NCI-H69 (cell line): Measurements from ENCODE around the gene PROCA1.
A peak's percentile ranks its signal among the peaks of the same experiment; 100 is the strongest.
"Not testable (repeated sequence)": the region's sequence is repeated elsewhere in the genome, so short reads cannot be mapped to it uniquely, and the experiment has no call there.

Experiments
- DNase-seq: peaks from one replicate; lab custom pipeline; 2025; lab: John Stamatoyannopoulos, UW

PROCA1 gene

DNA sequence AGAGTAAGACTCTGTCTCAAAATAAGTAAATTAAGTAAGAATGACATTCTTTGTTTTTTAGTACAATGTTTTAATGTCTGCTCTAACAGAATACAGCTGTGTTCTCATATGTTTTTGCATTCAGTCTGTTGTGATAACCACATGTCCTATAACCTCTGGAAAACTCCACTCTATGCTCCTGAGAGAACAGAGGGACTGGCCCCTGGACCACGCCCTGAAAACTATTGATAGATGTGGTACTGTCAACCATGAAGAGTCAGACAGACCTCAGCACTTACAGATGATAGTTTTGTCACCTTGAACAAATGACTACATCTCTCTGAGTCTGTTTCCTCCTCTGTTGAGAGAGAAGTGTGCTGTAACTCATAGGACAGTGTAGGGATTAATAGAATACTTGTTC lies 41.8 kb downstream of the PROCA1 start:
- DNase-seq, result no peak

- peak; percentile 14 for DNase-seq
These were observed 43.8 kb downstream of the PROCA1 start for GRCh38 chr17:28667870-28668269.

- no peak for DNase-seq
These were observed 45.7 kb downstream of the PROCA1 start for GRCh38 chr17:28665994-28666393.

DNA sequence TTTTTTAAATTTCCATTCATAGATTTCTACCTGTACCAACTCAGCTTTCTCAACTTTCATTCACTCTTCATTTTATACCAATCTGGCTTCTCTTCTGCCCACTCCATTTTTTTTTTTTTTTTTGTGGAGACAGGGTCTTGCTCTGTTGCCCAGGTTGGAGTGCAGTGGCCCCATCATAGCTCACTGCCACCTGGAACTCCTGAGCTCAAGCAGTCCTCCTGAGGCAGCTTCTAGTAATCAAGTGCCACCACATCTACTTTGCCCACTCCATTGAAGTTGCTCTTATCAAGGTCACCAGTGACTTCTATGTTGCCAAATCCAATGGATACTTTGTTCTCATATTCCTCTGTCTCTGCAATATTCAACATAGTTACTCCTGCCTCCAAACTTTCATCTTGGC lies 48.0 kb downstream of the PROCA1 start:
- no peak for DNase-seq

DNA sequence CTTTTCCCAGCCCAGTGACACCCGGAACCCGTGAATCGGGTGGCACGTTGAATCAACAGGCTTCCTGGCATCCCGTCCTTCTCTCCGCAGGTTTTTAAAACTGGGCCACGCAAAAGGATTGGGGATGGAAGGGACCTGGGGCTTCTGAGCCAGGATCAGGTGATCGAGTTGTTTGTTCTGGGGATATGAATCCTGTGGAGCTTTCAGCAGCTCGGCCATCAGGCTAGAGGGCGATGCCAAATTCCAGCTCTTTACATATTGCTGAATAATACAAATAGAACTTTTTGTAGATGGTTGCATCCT lies 49.2 kb downstream of the PROCA1 start:
- no peak for DNase-seq

GRCh38 chr17:28661635-28662526 lies 49.8 kb downstream of the PROCA1 start, which contains the start of the genes SDF2 and SUPT6H:
Gene SDF2 (minus strand): TSS chr17:28661906. CDS start chr17:28661876, 30 bp downstream.
Gene SUPT6H (plus strand): TSS chr17:28662205. CDS start chr17:28673402, 11,197 bp downstream.
- DNase-seq, result peak; percentile 92

DNA sequence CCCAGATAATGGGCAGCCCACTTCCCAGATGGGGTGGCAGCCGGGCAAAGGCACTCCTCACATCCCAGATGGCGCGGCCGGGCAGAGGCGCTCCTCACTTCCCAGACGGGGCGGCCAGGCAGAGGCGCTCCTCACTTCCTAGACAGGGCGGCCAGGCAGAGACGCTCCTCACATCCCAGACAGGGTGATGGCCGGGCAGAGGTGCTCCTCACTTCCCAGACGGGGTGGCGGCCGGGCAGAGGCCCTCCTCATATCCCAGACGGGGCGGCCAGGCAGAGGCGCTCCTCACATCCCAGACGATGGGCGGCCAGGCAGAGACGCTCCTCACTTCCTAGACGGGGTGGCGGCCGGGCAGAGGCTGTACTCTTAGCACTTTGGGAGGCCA lies 52.2 kb downstream of the PROCA1 start:
- not testable (repeated sequence) for DNase-seq

GRCh38 chr17:28658766-28659496 lies 52.8 kb downstream of the PROCA1 start:
- DNase-seq, result not testable (repeated sequence)

- DNase-seq, result not testable (repeated sequence)
These were observed 53.3 kb downstream of the PROCA1 start for GRCh38 chr17:28658342-28658741.

GRCh38 chr17:28657756-28658155 lies 53.9 kb downstream of the PROCA1 start:
- no peak for DNase-seq

DNA sequence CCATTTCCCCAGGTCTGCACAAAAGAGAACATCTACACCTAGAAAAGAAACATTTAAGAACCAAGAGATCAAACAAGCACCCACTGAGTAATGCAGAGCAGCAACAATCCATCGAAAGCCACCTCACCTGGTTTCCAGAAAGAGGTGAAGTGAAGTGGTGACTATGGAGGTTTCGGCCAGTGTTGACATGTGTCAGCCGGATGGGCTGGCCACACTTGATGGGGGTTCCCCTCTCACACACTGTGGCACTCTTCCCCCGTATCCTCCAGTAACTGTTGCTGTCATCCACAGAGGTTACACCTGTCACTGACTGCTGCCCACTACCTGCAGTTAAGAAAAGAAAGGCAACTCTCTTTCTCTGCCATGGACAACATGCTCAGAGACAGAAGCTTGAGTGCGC lies 56.5 kb downstream of the PROCA1 start:
- no peak for DNase-seq
